HepG2 (cell line): ENCODE measurements around the gene PIKFYVE. TPM values are rescaled to one million over a fixed set of nuclear protein-coding genes. Genes with fewer than 3 reads are reported as not detected.

ENCODE experiments used
- AGO1 ChIP-seq: fragments of 200-400 bp; formaldehyde crosslinking; IDR thresholded peaks from 2 replicates; pipeline ENCODE4 v1.6.1; 2017; ENCODE audit warnings: mild to moderate bottlenecking, low read depth, low read length, moderate library complexity; ENCODE audit not compliant: poor library complexity, severe bottlenecking
- CC2D1A ChIP-seq: sonication (generic); formaldehyde crosslinking; IDR thresholded peaks from 2 replicates; pipeline ENCODE4 v1.8.1; 2023; ENCODE audit warnings: mild to moderate bottlenecking, missing genetic modification reagents
- DR1 ChIP-seq: sonication (generic); formaldehyde crosslinking; IDR thresholded peaks from 2 replicates; pipeline ENCODE4 v1.8.0; 2021; ENCODE audit warnings: mild to moderate bottlenecking, missing genetic modification reagents, inconsistent platforms
- FUBP1 ChIP-seq: sonication (generic); formaldehyde crosslinking; IDR thresholded peaks from 2 replicates; pipeline ENCODE4 v1.5.1; 2020; ENCODE audit warnings: missing genetic modification reagents, mild to moderate bottlenecking, borderline replicate concordance
- HDAC2 ChIP-seq: sonication (generic); formaldehyde crosslinking; IDR thresholded peaks from 2 replicates; pipeline ENCODE4 v1.4.0; 2020; ENCODE audit warnings: missing genetic modification reagents
- MAFK ChIP-seq, 2 experiments: IDR thresholded peaks in 1 of 2; conservative IDR thresholded peaks in 1 of 2; 2 replicates each; pipeline ENCODE4 v1.6.1; 2011; ENCODE audit warnings: improper control_type of control experiment in 2 of 2, low read length in 2 of 2
- MTF2 ChIP-seq: sonication (generic); formaldehyde crosslinking; IDR thresholded peaks from 2 replicates; pipeline ENCODE4 v1.5.0; 2020; ENCODE audit warnings: missing genetic modification reagents, borderline replicate concordance
- MYC ChIP-seq: sonication (generic); formaldehyde crosslinking; IDR thresholded peaks from 2 replicates; pipeline ENCODE4 v1.9.0; 2021; ENCODE audit warnings: missing genetic modification reagents, borderline replicate concordance
- NFE2L1 ChIP-seq: sonication (generic); formaldehyde crosslinking; IDR thresholded peaks from 2 replicates; pipeline ENCODE4 v1.4.0; 2020; ENCODE audit warnings: missing genetic modification reagents, mild to moderate bottlenecking, borderline replicate concordance
- PRDM4 ChIP-seq: sonication (generic); formaldehyde crosslinking; IDR thresholded peaks from 2 replicates; pipeline ENCODE4 v1.9.0; 2021; ENCODE audit warnings: missing genetic modification reagents, borderline replicate concordance
- RXRA ChIP-seq: sonication (generic); formaldehyde crosslinking; IDR thresholded peaks from 2 replicates; pipeline ENCODE4 v1.5.1; 2020; ENCODE audit warnings: missing genetic modification reagents
- ZBTB26 ChIP-seq: IDR thresholded peaks from 2 replicates; pipeline ENCODE4 v1.6.1; 2016; ENCODE audit warnings: missing compliant biosample characterization, missing genetic modification reagents, borderline replicate concordance
- ZBTB4 ChIP-seq: sonication (generic); formaldehyde crosslinking; IDR thresholded peaks from 2 replicates; pipeline ENCODE4 v1.4.0; 2020; ENCODE audit warnings: missing genetic modification reagents, mild to moderate bottlenecking, borderline replicate concordance
- ZFP36L1 ChIP-seq: sonication (generic); formaldehyde crosslinking; IDR thresholded peaks from 2 replicates; pipeline ENCODE4 v1.8.0; 2022; ENCODE audit warnings: mild to moderate bottlenecking, missing genetic modification reagents, moderate library complexity
- ZFY ChIP-seq: sonication (generic); formaldehyde crosslinking; IDR thresholded peaks from 2 replicates; pipeline ENCODE4 v1.4.0; 2020; ENCODE audit warnings: missing genetic modification reagents
- ZNF33B ChIP-seq: sonication (generic); formaldehyde crosslinking; IDR thresholded peaks from 2 replicates; pipeline ENCODE4 v1.5.1; 2020; ENCODE audit warnings: mild to moderate bottlenecking, missing genetic modification reagents
- ZNF788 ChIP-seq: sonication (generic); formaldehyde crosslinking; IDR thresholded peaks from 2 replicates; pipeline ENCODE4 v1.5.0; 2020; ENCODE audit warnings: mild to moderate bottlenecking, missing genetic modification reagents, borderline replicate concordance
- ZNF816 ChIP-seq: sonication (generic); formaldehyde crosslinking; IDR thresholded peaks from 2 replicates; pipeline ENCODE4 v1.8.0; 2022; ENCODE audit warnings: missing genetic modification reagents, mild to moderate bottlenecking, borderline replicate concordance
- ZZZ3 ChIP-seq: sonication (generic); formaldehyde crosslinking; IDR thresholded peaks from 2 replicates; pipeline ENCODE4 v1.4.0; 2020; ENCODE audit warnings: missing genetic modification reagents, mild to moderate bottlenecking, borderline replicate concordance
- polyA plus RNA-seq, 8 experiments: library from polyadenylated mRNA; depleted of rRNA in 3 of 8; stranded (reverse) in 7 of 8; unstranded in 1 of 8; fragments of >200 nt; fragmentation: Illumina TruSeq in 4 of 8; extraction: Trizol in 4 of 8; gene quantifications; 2 replicates each; pipeline versions ENCODE4 v1.2.1 to v1.2.3, GENCODE V29; 2011 to 2016; ENCODE audit warnings: low read depth in 4 of 8, missing spikeins in 1 of 8, mixed read lengths in 1 of 8; ENCODE audit not compliant: insufficient read depth in 1 of 8
- total RNA-seq, 5 experiments: library from RNA; depleted of rRNA; stranded (reverse); fragments of >200 nt; fragmentation: Illumina TruSeq; extraction: Trizol; gene quantifications; 2 replicates each; pipeline ENCODE4 v1.2.3, GENCODE V29; 2016; ENCODE audit warnings: low read depth in 1 of 5

The PIKFYVE gene
- total and polyA plus RNA-seq, 2 of the 13 experiments (the other 11 are each of a cell fraction or from before 2014, with no cell fraction given): 20.2 to 21.7 TPM

- TF ChIP-seq ZBTB26 (CRISPR knock-in tag) (peak; percentile 35), HDAC2 (CRISPR knock-in tag) (peak; percentile 93), ZBTB4 (CRISPR knock-in tag) (peak; percentile 91; the same call in 1 of the 2 replicates), ZNF33B (CRISPR knock-in tag) (peak; percentile 52; the same call in 1 of the 2 replicates), ZFP36L1 (no peak; the same call in 1 of the 2 replicates), MTF2 (no peak), ZNF816 (no peak; the same call in 1 of the 2 replicates), CC2D1A (CRISPR knock-in tag) (0 out of 2 replicates have a peak, but pooled peaks have one; percentile 20), PRDM4 (CRISPR knock-in tag) (no peak), ZZZ3 (peak; percentile 75; the same call in 1 of the 2 replicates), NFE2L1 (CRISPR knock-in tag) (no peak; the same call in 1 of the 2 replicates), ZFY (peak; percentile 95), MYC (peak; percentile 96), AGO1 (peak; percentile 50), DR1 (CRISPR knock-in tag) (no peak), MAFK (conservative IDR thresholded peaks at IDR 0.05 in 1 of 2, IDR thresholded peaks at IDR 0.05 in 1 of 2; ENCODE audit: low read length in 2 of 2) (peak in 1 of 2 experiments; percentile 35; a peak in 2 of 4 replicates), ZNF788 (CRISPR knock-in tag) (peak; percentile 93), RXRA (peak; percentile 95), FUBP1 (CRISPR knock-in tag) (no peak)
Measured at GRCh38 chr2:208265801-208266552, at the start of gene PIKFYVE (continued).
